ENCODE results near the gene IQCH.

- TF ChIP-seq CTCF (IDR thresholded peaks at IDR 0.05) (no peak), POLR2A (IDR thresholded peaks at IDR 0.05) (no peak)
Observed at GRCh38 chr15:67481680-67482079, 227.1 kb downstream of the IQCH start.

All from body of pancreas (tissue), 4 donors.